Measurements from ENCODE around the gene TAS2R20.

- TF ChIP-seq CTCF (IDR thresholded peaks at IDR 0.05) (no peak), REST (IDR thresholded peaks at IDR 0.05; ENCODE audit: low read depth, low read length) (no peak), USF2 (IDR thresholded peaks at IDR 0.05; ENCODE audit: borderline replicate concordance, low read depth, low read length) (no peak), NFIC (IDR thresholded peaks at IDR 0.05; ENCODE audit: borderline replicate concordance) (no peak), YY1 (IDR thresholded peaks at IDR 0.05; ENCODE audit: low read depth) (no peak), POLR2AphosphoS5 (IDR thresholded peaks at IDR 0.05; ENCODE audit: low read depth, low read length) (no peak), MAX (IDR thresholded peaks at IDR 0.05; ENCODE audit: low read depth) (no peak), ZBTB33 (IDR thresholded peaks at IDR 0.05; ENCODE audit: borderline replicate concordance, low read depth) (no peak), EZH2phosphoT487 (IDR thresholded peaks at IDR 0.05; ENCODE audit: borderline replicate concordance, low read depth) (no peak), IRF3 (IDR thresholded peaks at IDR 0.05; ENCODE audit: low read depth, low read length) (no peak), EP300 (IDR thresholded peaks at IDR 0.05; ENCODE audit: borderline replicate concordance in 1 of 2, low read depth in 1 of 2, low read length in 1 of 2) (no peak), RCOR1 (IDR thresholded peaks at IDR 0.05; ENCODE audit: low read length) (no peak)
These were observed 32.6 kb downstream of the TAS2R20 start for GRCh38 chr12:10965476-10965875.
